Body of pancreas (tissue), 4 donors: ENCODE results near the gene DTL. TPM values are rescaled to one million over a fixed set of nuclear protein-coding genes. Genes with fewer than 3 reads are reported as not detected.

Experiments
- ATAC-seq: fragments of 150-250 bp; one replicate; pipeline ENCODE4 v1.9.1; 2016
- DNase-seq, 4 donors: peaks; one replicate each; pipeline ENCODE4 v3.0.0-alpha.2; 2019
- H3K27ac ChIP-seq, 4 donors: fragments of 200-600 bp; sonication (generic); 1 replicate in 3 of 4; 2 replicates in 1 of 4; pipeline versions ENCODE4 v1.5.1 to v1.6.1; 2016 to 2019; ENCODE audit warnings: mild to moderate bottlenecking in 1 of 4, mixed read lengths in 1 of 4, moderate library complexity in 1 of 4
- H3K27me3 ChIP-seq, 2 donors: fragments of 200-600 bp; sonication (generic); one replicate each; pipeline ENCODE4 v1.6.0; 2016; ENCODE audit warnings: mild to moderate bottlenecking in 1 of 2
- H3K36me3 ChIP-seq, 2 donors: fragments of 200-600 bp; sonication (generic); replicated peaks in 1 of 2; 2 replicates each; pipeline ENCODE4 v1.5.1; 2016; ENCODE audit warnings: low read depth in 2 of 2; ENCODE audit not compliant: insufficient read depth in 1 of 2
- H3K4me1 ChIP-seq: fragments of 200-600 bp; sonication (generic); one replicate; pipeline ENCODE4 v1.6.0; 2016
- H3K4me3 ChIP-seq, 2 donors: fragments of 200-600 bp; sonication (generic); 1 replicate in 1 of 2; 2 replicates in 1 of 2; pipeline ENCODE4 v1.5.1; 2016 to 2019
- H3K9me3 ChIP-seq, 3 donors: fragments of 200-600 bp; sonication (generic); 1 replicate in 2 of 3; 2 replicates in 1 of 3; pipeline ENCODE4 v1.5.1; 2016
- POLR2A ChIP-seq, 3 donors: fragments of 450-650 bp; IDR thresholded peaks; one replicate each; pipeline ENCODE4 v1.6.1; 2016; ENCODE audit warnings: antibody characterized with exemption in 3 of 3, mild to moderate bottlenecking in 2 of 3
- WGBS, 2 donors: methylation state at CpG; one replicate each; pipeline ENCODE4 v1.1.5; 2017; 5-methylcytosine and 5-hydroxymethylcytosine counted together
- intact Hi-C: fragments of 100-400 bp; cut with DNase I; formaldehyde crosslinking; loops from one replicate; pipeline ENCODE4 v1.15.1; 2023
- total RNA-seq, 2 donors: library from RNA; depleted of rRNA; stranded (reverse); fragments of >200 nt; gene quantifications; one replicate each; pipeline ENCODE4 v1.1.0, GENCODE V29; 2016
- TF ChIP-seq, protein P1 (sequence below), 7 experiments: fragments of 450-650 bp in 4 of 7; fragments of 200-600 bp in 3 of 7; sonication (generic) in 3 of 7; IDR thresholded peaks; one replicate each; pipeline ENCODE4 v1.5.1; 2016 to 2019; ENCODE audit warnings: antibody characterized with exemption in 7 of 7

The DTL gene
- total RNA-seq, 2 donors from 2014 or later, result under 0.01 TPM; not detected in 1

- WGBS, 2 donors, result 58 to 61% methylated on average over 3 of the region's 3 CpGs
- ATAC-seq (no peak), DNase-seq (no peak)
- no peaks in the 10 kb centered on the region for H3K9me3 ChIP-seq
- no peaks in the 10 kb centered on the region for H3K36me3 ChIP-seq
- H3K4me3 ChIP-seq, result no peak overlapping the region
- intact Hi-C loops, result no loop called here
- H3K27me3 ChIP-seq, result no peaks in the 10 kb centered on the region
- H3K4me1 ChIP-seq, result peaks cover 14% of the 10 kb centered on the region
- no peak overlapping the region for H3K27ac ChIP-seq
- TF ChIP-seq, protein P1, sequence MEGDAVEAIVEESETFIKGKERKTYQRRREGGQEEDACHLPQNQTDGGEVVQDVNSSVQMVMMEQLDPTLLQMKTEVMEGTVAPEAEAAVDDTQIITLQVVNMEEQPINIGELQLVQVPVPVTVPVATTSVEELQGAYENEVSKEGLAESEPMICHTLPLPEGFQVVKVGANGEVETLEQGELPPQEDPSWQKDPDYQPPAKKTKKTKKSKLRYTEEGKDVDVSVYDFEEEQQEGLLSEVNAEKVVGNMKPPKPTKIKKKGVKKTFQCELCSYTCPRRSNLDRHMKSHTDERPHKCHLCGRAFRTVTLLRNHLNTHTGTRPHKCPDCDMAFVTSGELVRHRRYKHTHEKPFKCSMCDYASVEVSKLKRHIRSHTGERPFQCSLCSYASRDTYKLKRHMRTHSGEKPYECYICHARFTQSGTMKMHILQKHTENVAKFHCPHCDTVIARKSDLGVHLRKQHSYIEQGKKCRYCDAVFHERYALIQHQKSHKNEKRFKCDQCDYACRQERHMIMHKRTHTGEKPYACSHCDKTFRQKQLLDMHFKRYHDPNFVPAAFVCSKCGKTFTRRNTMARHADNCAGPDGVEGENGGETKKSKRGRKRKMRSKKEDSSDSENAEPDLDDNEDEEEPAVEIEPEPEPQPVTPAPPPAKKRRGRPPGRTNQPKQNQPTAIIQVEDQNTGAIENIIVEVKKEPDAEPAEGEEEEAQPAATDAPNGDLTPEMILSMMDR (IDR thresholded peaks at IDR 0.05), result no peak
- no peak for TF ChIP-seq POLR2A (IDR thresholded peaks at IDR 0.05)
Measured at GRCh38 chr1:212104586-212105325, 69.2 kb downstream of the DTL start.

DNA sequence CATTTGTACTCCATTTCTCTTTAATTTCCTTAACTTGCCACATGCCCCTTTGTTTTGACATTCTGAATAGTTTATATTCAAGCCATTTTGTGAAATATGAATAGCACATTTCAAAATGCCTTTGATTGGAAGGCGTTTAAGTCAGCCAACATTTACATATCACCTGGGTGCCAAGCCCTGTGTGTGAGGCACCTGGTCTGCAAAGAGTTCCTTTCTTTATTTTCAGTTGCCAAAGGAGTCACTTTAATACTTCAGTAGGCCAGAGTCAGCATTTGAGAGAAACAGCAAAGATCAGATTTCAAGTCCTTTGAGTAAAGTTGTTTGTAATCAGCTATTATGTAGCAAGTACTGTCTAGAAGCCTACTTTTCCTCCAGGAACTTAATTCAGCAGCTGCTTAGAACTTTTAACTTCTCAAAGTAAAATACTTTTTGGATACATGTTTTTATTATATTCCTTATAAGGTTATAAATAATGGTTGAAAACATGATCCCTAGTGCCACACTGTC is 70.8 kb downstream of the DTL start:
- TF ChIP-seq, protein P1 (IDR thresholded peaks at IDR 0.05), result no peak
- no peak for TF ChIP-seq POLR2A (IDR thresholded peaks at IDR 0.05)
- no peak for DNase-seq
- Histone ChIP-seq H3K27me3 (no peaks in the 10 kb centered on the region), H3K4me1 (peaks cover 18% of the 10 kb centered on the region), H3K36me3 (no peaks in the 10 kb centered on the region), H3K27ac (no peak overlapping the region), H3K9me3 (no peaks in the 10 kb centered on the region), H3K4me3 (no peak overlapping the region)
- ATAC-seq, result no peak
- WGBS, 2 donors, result 53 to 61% methylated on average over 1 of the region's 1 CpG
- intact Hi-C loops, result no loop called here

DNA sequence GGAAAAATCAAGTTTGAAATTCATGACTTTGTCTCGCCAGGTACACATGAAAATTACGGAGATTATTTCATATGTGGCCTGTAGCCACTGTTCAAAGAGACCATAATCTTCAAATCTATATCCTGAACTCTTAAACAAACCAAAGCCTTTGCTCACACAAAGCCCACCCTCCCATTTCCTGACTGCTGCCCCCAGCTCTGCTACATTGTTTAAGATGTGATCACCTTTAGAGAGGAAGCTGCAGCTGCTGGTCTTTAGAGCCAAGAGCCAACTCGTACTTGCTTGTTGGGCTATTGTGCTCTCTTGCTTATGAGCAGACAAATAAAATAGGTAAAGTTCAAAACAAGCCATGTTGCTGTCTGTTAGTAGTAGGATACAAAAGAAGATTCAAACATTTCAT is 71.9 kb downstream of the DTL start:
- Histone ChIP-seq H3K4me1 (peaks cover 18% of the 10 kb centered on the region), H3K9me3 (no peaks in the 10 kb centered on the region), H3K4me3 (no peak overlapping the region), H3K27ac (peak overlapping the region in 1 of 4 donors; percentile 24), H3K36me3 (no peaks in the 10 kb centered on the region), H3K27me3 (no peaks in the 10 kb centered on the region)
- WGBS, 2 donors, result 53 to 58% methylated on average over 3 of the region's 3 CpGs
- intact Hi-C loops, result no loop called here
- ATAC-seq, result no peak
- TF ChIP-seq, protein P1 (IDR thresholded peaks at IDR 0.05), result no peak
- DNase-seq, result no peak

GRCh38 chr1:212108187-212108586 is 72.6 kb downstream of the DTL start:
- Histone ChIP-seq H3K4me3 (no peak overlapping the region), H3K27ac (peak overlapping the region in 1 of 4 donors; percentile 29), H3K27me3 (no peaks in the 10 kb centered on the region), H3K4me1 (peaks cover 18% of the 10 kb centered on the region), H3K9me3 (no peaks in the 10 kb centered on the region), H3K36me3 (no peaks in the 10 kb centered on the region)
- TF ChIP-seq POLR2A (IDR thresholded peaks at IDR 0.05), result no peak
- TF ChIP-seq, protein P1 (IDR thresholded peaks at IDR 0.05), result no peak
- no peak for DNase-seq
- peak; percentile 82 for ATAC-seq
- 32 to 40% methylated on average over 1 of the region's 1 CpG for WGBS, 2 donors
- intact Hi-C loops, result no loop called here

GRCh38 chr1:212108981-212109380 is 73.4 kb downstream of the DTL start:
- no peak overlapping the region for H3K27ac ChIP-seq
- no peak for DNase-seq
- intact Hi-C loops, result no loop called here
- H3K4me1 ChIP-seq, result peaks cover 18% of the 10 kb centered on the region
- no peaks in the 10 kb centered on the region for H3K36me3 ChIP-seq
- no peaks in the 10 kb centered on the region for H3K9me3 ChIP-seq
- 78 to 95% methylated on average over 2 of the region's 2 CpGs for WGBS, 2 donors
- ATAC-seq, result no peak
- H3K27me3 ChIP-seq, result no peaks in the 10 kb centered on the region
- TF ChIP-seq POLR2A (IDR thresholded peaks at IDR 0.05), result no peak
- TF ChIP-seq, protein P1 (IDR thresholded peaks at IDR 0.05), result no peak
- H3K4me3 ChIP-seq, result no peak overlapping the region
